Psoas muscle (tissue), 8 donors: ENCODE data around the gene TAT. TPM values are rescaled to one million over a fixed set of nuclear protein-coding genes. Genes with fewer than 3 reads are reported as not detected.

ENCODE experiments used
- ATAC-seq, 4 donors: fragments of 200-7000 bp; cut with Tn5 transposase; one replicate each; pipeline ENCODE4 v1.9.1; 2020; ENCODE audit warnings: moderate library complexity in 3 of 4, mild to moderate bottlenecking in 2 of 4
- DNase-seq, 2 donors: peaks; one replicate each; pipeline ENCODE4 v3.0.0-alpha.2; 2020
- H3K27ac ChIP-seq: fragments of 200-600 bp; one replicate; pipeline ENCODE4 v1.8.0; 2022
- H3K27me3 ChIP-seq, 3 donors: fragments of 200-600 bp in 1 of 3; one replicate each; pipeline versions ENCODE4 v1.6.1 to v1.8.0; 2013 to 2022; ENCODE audit warnings: low read length in 2 of 3, mild to moderate bottlenecking in 2 of 3, moderate library complexity in 1 of 3; ENCODE audit not compliant: insufficient read depth in 3 of 3
- H3K36me3 ChIP-seq, 2 donors: fragments of 200-600 bp in 1 of 2; one replicate each; pipeline versions ENCODE4 v1.6.1 to v1.8.0; 2013 to 2022; ENCODE audit warnings: low read depth in 1 of 2, mild to moderate bottlenecking in 1 of 2, moderate library complexity in 1 of 2; ENCODE audit not compliant: insufficient read depth in 1 of 2
- H3K4me1 ChIP-seq: fragments of 200-600 bp; one replicate; pipeline ENCODE4 v1.8.0; 2022
- H3K4me3 ChIP-seq: fragments of 200-600 bp; one replicate; pipeline ENCODE4 v1.8.0; 2022; ENCODE audit warnings: mild to moderate bottlenecking
- H3K9me3 ChIP-seq: fragments of 200-600 bp; one replicate; pipeline ENCODE4 v1.8.0; 2022
- CTCF ChIP-seq: fragments of 200-600 bp; IDR thresholded peaks from one replicate; pipeline ENCODE4 v1.8.0; 2022; ENCODE audit warnings: antibody characterized with exemption
- WGBS, 3 donors: extraction: QIAGEN DNeasy Blood & Tissue Kit; methylation state at CpG; one replicate each; pipeline versions ENCODE4 v1.1.6 to v1.1.7; 2013; 5-methylcytosine and 5-hydroxymethylcytosine counted together
- intact Hi-C, 2 donors: fragments of 100-400 bp; cut with DNase I; formaldehyde crosslinking; loops; one replicate each; pipeline versions ENCODE4 v1.11.0 to v1.14.2; 2022
- polyA plus RNA-seq, 3 donors: library from polyadenylated mRNA; stranded (reverse); fragments of 200-250 nt; gene quantifications; one replicate each; pipeline ENCODE4 v1.2.3, GENCODE V29; 2013
- total RNA-seq, 4 donors: library from RNA; stranded (reverse); fragmentation: NEBNext Ultra II Directional in 2 of 4; extraction: Animal tissue kit (Norgen Biotek cat#: 25700) in 2 of 4; gene quantifications; one replicate each; pipeline versions ENCODE4 v1.2.1 to v1.2.4, GENCODE V29; 2021 to 2023
- donor health status: healthy with polysubstance abuse.
- donor health status: DM: no; HTN: no; CAD: no; lungs with moderate emphysema.
- donor health status: Bipolar disorder and iron deficiency.
- donor health status: healthy.
- donor health status: DM: yes; HTN: yes; CAD: no.
- donor health status: DM: no; HTN: no; CAD: no.
- donor health status: DM: no; HTN: no; CAD: no.
- donor health status: DM: yes; HTN: yes; CAD: no.

The TAT gene
- total and polyA plus RNA-seq, 7 donors = 0.17 to 0.26 TPM; not detected in 5

- no peaks in the 10 kb centered on the region for H3K36me3 ChIP-seq
Measured at GRCh38 chr16:71557954-71558582, 18.8 kb downstream of the TAT start.

GRCh38 chr16:71557299-71557698 lies 19.6 kb downstream of the TAT start:
- no peak for TF ChIP-seq CTCF
- no peak for ATAC-seq
- Histone ChIP-seq H3K4me1 (no peaks in the 10 kb centered on the region), H3K36me3 (no peaks in the 10 kb centered on the region), H3K27ac (no peak overlapping the region), H3K27me3 (peaks cover 0 to 3% (median 0%) of the 10 kb centered on the region in 3 donors), H3K4me3 (no peak overlapping the region), H3K9me3 (no peaks in the 10 kb centered on the region)
- intact Hi-C loops = no loop called here
- no peak for DNase-seq
- 85 to 89% (median 87%) methylated on average over 3 of the region's 3 CpGs for WGBS, 3 donors

More at GRCh38 chr16:71557954-71558582, 18.8 kb downstream of the TAT start:
- WGBS, 3 donors = 68 to 70% (median 69%) methylated on average over 3 of the region's 3 CpGs
- Histone ChIP-seq H3K27me3 (peaks cover 0 to 3% (median 0%) of the 10 kb centered on the region in 3 donors), H3K9me3 (peaks cover 4% of the 10 kb centered on the region), H3K4me1 (no peaks in the 10 kb centered on the region), H3K4me3 (no peak overlapping the region), H3K27ac (no peak overlapping the region)
- ATAC-seq (no peak), DNase-seq (no peak)
- TF ChIP-seq CTCF = no peak
- intact Hi-C loops = no loop called here

GRCh38 chr16:71555230-71555891 lies 21.5 kb downstream of the TAT start:
- DNase-seq = no peak
- H3K27ac ChIP-seq = no peak overlapping the region
- no peak for TF ChIP-seq CTCF
- no peaks in the 10 kb centered on the region for H3K9me3 ChIP-seq
- no peaks in the 10 kb centered on the region for H3K36me3 ChIP-seq
- intact Hi-C loops = no loop called here
- H3K4me1 ChIP-seq = no peaks in the 10 kb centered on the region
- H3K27me3 ChIP-seq = no peaks in the 10 kb centered on the region
- WGBS, 3 donors = 66 to 91% (median 79%) methylated on average over 1 of the region's 1 CpG
- H3K4me3 ChIP-seq = no peak overlapping the region
- no peak for ATAC-seq

GRCh38 chr16:71552698-71553503 lies 24.0 kb downstream of the TAT start:
- Histone ChIP-seq H3K9me3 (no peaks in the 10 kb centered on the region), H3K27ac (no peak overlapping the region), H3K36me3 (no peaks in the 10 kb centered on the region), H3K4me3 (no peak overlapping the region), H3K27me3 (no peaks in the 10 kb centered on the region), H3K4me1 (no peaks in the 10 kb centered on the region)
- intact Hi-C loops = no loop called here
- 32 to 36% (median 35%) methylated on average over 6 of the region's 6 CpGs for WGBS, 3 donors
- no peak for DNase-seq
- no peak for ATAC-seq
- TF ChIP-seq CTCF = no peak
